Astrocyte of the spinal cord (primary cell): Measurements from ENCODE around the gene SPEF1.

ENCODE experiments used
- DNase-seq: peaks from one replicate; pipeline ENCODE4 v3.0.0; 2011; ENCODE audit warnings: low read depth, low spot score
- H3K4me3 ChIP-seq: 2 replicates; pipeline ENCODE4 v1.5.1; 2011; ENCODE audit warnings: low read depth, mild to moderate bottlenecking, low read length, moderate library complexity
- CTCF ChIP-seq: IDR thresholded peaks from 2 replicates; pipeline ENCODE4 v1.5.1; 2012; ENCODE audit warnings: low read depth, mild to moderate bottlenecking, low read length, inconsistent platforms
- in situ Hi-C: cut with HindIII; loops from 2 replicates; pipeline ENCODE4 v1.10.0; 2017; ENCODE audit warnings: low sequenced_read_pairs

The SPEF1 gene

GRCh38 chr20:3765171-3765882 is 15.9 kb downstream of the SPEF1 start:
- DNase-seq, result no peak
- no peak for TF ChIP-seq CTCF
- in situ Hi-C loops, result no loop called here
- no peak overlapping the region for H3K4me3 ChIP-seq

- H3K4me3 ChIP-seq, result no peak overlapping the region
- in situ Hi-C loops, result no loop called here
- no peak for DNase-seq
- no peak for TF ChIP-seq CTCF
Measured at GRCh38 chr20:3764659-3765058, 16.6 kb downstream of the SPEF1 start.

GRCh38 chr20:3763671-3764601 is 17.3 kb downstream of the SPEF1 start:
- no peak overlapping the region for H3K4me3 ChIP-seq
- no peak for TF ChIP-seq CTCF
- no peak for DNase-seq
- in situ Hi-C loops, result no loop called here

GRCh38 chr20:3760655-3761348 is 20.4 kb downstream of the SPEF1 start:
- no peak for DNase-seq
- in situ Hi-C loops, result no loop called here
- no peak overlapping the region for H3K4me3 ChIP-seq
- TF ChIP-seq CTCF, result no peak

- no peak for DNase-seq
- TF ChIP-seq CTCF, result no peak
- in situ Hi-C loops, result no loop called here
- no peak overlapping the region for H3K4me3 ChIP-seq
Measured at GRCh38 chr20:3759884-3760283, 21.4 kb downstream of the SPEF1 start.

- TF ChIP-seq CTCF, result no peak
- in situ Hi-C loops, result no loop called here
- no peak for DNase-seq
- H3K4me3 ChIP-seq, result no peak overlapping the region
Measured at GRCh38 chr20:3759316-3759823, 21.9 kb downstream of the SPEF1 start.
